Activated CD4-positive, alpha-beta T cell treated with anti-CD3 and anti-CD28 coated beads for 4 hours (primary cell): ENCODE measurements around the gene FAM120A.
"Not testable (repeated sequence)": the region's sequence is repeated elsewhere in the genome, so short reads cannot be mapped to it uniquely, and the experiment has no call there.

Experiments used
- DNase-seq, 2 donors: peaks; one replicate each; pipeline ENCODE4 v3.0.0-alpha.2; 2020

The FAM120A gene

GRCh38 chr9:93475108-93475507 lies 23.6 kb downstream of the FAM120A start:
- DNase-seq: no peak

DNA sequence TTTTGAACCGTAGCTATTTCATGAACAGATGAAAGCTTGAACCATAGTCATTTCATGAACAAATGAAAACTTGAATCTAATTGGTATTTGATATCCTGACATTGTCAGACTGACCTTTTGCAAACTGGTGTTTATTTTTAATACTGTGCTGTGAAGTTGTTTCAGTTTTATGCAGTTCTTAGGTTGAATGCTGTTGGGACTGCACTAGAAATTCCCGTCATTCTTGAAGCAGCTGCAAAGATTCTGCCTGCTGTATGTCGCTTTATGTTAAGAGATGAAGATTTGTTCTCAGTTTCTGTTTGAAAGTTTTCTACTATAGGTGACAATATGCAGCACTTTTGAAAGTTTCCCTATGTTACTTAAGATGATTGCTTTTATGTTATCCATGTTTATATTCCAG lies 24.4 kb downstream of the FAM120A start:
- no peak for DNase-seq

DNA sequence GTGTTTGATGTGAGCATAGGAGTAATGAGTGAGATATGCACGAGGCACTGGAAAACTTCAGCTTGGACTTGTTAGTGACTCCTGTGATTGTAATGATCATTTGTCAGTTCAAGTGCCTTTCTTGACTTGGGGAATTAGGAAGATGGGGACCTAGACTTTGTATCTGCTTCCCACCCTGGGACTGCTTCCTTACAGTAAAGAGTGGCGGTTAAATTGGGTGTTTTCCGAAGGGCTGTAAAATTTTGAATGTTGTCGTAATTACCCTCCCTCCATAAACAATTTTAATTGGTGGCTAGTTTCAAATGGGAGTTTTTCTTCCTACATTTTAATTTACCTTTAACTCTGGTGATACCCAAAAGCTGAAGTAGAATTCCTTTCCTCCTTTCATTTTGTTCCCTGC lies 25.4 kb downstream of the FAM120A start:
- DNase-seq: no peak

- no peak for DNase-seq
Measured at GRCh38 chr9:93477397-93477796, 25.9 kb downstream of the FAM120A start.

- DNase-seq: no peak
Measured at GRCh38 chr9:93479726-93480125, 28.2 kb downstream of the FAM120A start.

DNA sequence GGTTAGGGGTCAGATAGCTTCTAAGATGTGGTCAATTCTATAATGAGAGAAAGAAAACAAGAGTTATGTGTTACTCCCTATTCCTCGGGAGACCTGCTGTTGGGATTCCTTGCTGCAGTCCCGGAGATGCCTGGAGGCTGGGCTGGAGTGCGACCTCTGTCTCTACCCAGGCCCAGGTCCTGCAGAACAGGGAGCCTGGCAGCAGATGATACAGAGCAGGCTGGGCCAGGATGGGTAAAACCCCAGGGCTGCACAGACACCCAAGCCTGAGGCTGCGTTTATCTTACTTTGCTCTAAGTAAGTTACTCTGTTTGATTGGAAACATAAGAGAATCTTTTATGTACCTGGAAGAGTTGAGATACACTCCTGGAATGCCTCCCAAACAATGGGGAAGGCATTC lies 28.8 kb downstream of the FAM120A start:
- no peak for DNase-seq

DNA sequence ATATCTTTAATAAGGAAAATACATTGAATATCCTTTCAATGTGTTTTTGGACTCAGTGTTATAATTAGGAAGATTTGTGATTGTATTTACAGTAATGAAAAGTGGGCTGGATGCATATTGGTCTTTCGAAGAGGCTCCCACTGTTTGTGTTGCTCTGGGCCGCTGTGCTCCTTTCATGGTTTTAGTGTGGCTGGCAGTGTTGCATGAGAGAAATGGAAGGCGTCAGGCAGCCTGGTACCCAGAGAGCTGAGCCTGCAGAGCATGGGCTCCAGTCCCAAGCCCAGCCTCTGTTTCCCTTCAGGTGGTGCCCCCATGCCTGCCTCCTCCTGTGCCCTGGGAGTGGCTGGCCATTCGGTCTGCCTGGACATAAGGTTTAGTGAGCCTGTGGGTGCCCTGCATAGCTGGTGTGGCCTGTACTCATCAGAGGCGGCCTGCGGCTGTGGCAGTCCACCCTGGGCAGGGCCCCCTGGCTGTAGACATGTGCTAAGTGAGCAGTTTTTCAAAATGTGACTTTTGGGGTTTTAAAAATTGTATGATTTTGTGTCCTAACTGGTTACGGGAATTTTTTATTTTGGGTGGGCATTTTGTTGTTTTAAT lies 29.3 kb downstream of the FAM120A start:
- no peak for DNase-seq

DNA sequence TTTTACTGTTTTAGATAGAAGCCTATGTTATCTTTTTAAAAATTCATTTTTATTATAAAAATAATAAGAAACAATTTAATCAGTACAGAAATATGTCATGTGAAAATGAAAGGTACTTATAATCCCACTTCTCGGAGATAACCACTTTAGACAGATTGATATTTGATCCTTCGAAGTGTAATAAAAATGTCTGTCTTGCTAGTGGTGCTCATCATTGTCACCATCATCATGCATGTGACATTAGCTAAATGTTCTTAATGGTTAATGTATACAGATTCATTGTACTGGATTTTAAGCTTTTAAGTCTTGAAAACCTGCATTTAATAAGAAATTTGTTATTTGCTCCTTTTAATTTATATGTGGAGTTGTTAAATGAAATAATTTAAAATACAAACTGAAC lies 32.0 kb downstream of the FAM120A start:
- no peak for DNase-seq

DNA sequence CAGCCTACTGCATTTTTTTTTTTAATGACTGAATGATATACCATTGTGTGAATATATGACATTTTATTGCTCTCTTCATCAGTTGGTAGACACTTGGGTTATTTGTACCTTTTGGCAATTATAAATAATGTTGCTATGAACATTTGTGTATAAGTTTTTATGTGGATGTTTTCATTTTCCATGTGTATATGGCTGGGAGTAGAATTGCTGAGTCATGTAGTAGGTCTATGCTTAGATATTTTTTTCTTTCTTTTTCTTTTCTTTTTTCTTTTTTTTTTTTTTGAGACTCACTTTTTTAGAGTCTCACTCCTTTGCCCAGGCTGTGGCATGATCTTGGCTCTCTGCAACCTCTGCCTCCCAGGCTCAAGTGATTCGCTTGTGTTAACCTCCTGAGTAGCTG lies 34.8 kb downstream of the FAM120A start:
- DNase-seq: no peak

GRCh38 chr9:93488244-93488643 lies 36.8 kb downstream of the FAM120A start:
- no peak for DNase-seq

- no peak for DNase-seq
Measured at GRCh38 chr9:93491593-93492232, 40.2 kb downstream of the FAM120A start.

- no peak for DNase-seq
Measured at GRCh38 chr9:93492327-93492726, 40.8 kb downstream of the FAM120A start.

DNA sequence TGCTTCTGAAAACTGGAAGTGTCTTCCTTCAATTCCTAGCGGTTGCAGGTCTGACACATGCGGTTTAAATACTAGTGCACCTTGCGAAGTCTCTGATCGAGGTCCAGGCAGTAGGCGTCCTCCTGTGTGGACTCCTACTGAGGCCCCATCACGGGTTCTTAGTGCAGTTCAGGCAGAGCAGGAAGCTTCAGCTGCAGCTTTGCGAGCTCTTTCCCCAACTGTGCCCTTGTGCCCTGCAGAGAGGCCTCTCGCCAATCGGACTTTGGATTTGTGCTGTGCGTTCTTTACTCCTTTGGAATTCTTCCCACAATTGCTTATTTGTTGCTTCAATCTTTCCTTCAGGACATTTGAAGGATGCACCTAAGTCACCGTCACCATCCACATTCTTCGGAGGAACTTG lies 42.5 kb downstream of the FAM120A start:
- DNase-seq: no peak

GRCh38 chr9:93496285-93496684 lies 44.8 kb downstream of the FAM120A start:
- DNase-seq: no peak

DNA sequence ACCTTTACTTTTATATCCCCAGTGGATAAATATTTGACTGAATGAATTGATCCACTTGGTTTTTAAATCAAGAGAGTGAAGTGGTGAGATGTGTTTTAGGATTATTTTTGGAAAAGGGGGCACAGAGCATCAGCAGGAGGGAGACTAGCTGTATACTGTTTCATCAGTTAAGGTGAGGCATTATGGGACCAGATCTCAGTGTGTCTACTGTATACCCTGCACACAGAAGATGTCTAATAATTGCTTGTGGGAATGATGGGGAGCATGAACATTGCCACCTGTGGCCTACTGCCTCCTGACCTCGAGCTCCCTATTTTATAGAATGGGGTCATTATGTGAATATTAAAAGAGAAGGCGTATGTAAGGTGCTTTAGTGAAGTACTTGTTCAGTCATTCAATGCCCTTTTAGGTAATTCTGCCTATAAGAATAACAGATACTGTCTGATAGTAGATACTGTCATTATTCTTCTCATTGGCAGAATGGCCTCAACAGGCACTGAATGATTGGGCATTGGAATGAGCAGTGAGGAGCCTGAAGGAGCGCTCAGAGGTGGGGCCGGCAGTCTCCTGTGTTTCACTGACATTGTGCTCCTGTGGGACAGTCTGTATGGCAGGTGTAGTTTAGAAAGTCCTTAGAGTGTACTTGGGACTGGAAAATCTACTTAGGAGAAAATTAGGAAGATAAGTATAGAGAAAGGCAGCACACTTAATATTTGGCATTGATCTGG lies 49.2 kb downstream of the FAM120A start:
- DNase-seq: no peak

- DNase-seq: peak in 1 of 2 donors; percentile 5
Measured at GRCh38 chr9:93501406-93501805, 49.9 kb downstream of the FAM120A start.

GRCh38 chr9:93503381-93503780 lies 51.9 kb downstream of the FAM120A start:
- no peak for DNase-seq

DNA sequence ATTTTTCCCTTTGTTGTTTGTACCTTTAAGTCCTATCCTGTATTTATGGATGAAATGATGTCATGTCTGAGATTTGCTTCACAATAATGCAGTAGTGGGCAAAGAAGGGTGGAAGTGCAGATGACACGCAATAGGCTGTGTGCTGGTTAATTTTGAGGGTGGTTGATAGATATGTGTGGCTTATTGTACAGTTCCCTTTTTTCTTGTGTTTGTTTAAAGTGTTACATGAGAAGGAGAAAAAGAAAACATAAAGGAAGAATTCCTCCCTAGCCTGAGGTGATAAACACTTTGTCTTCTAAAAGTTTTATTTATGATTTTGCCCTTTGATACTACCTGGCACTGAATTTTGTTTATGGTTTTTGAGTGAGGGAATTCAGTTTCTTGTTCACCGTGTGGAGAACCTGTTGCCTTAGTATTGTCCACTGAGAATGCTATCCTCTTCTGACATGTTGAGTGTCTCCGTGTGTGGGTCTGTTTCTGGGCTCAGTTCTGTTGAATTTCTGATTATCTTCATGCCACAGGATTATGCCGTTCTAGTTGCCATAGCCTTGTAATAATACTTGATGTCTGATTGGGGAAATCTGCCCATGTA lies 54.2 kb downstream of the FAM120A start:
- no peak for DNase-seq

- no peak for DNase-seq
Measured at GRCh38 chr9:93507768-93508167, 56.3 kb downstream of the FAM120A start.

- no peak for DNase-seq
Measured at GRCh38 chr9:93508207-93508606, 56.7 kb downstream of the FAM120A start.

DNA sequence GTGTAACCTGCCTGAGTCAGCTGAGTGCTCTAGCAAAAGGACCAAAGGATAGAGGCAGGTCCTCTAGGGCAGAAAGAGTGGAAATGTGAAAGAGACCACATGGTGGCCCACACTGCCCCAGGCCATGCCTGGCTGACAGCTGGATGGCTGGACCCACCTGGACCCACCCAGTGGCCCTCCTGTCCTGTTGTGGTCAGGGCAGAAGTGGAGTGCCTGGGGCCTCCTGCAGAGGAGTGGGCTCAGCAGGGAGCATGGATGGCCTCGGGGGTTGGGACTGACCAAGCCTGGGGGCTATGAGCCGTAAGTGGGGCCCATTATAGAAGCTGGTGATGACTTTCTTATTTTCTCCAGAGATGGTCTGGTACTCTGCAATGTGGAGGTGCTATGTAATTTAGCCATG lies 57.6 kb downstream of the FAM120A start:
- DNase-seq: no peak

GRCh38 chr9:93510041-93510440 lies 58.6 kb downstream of the FAM120A start:
- DNase-seq: no peak

DNA sequence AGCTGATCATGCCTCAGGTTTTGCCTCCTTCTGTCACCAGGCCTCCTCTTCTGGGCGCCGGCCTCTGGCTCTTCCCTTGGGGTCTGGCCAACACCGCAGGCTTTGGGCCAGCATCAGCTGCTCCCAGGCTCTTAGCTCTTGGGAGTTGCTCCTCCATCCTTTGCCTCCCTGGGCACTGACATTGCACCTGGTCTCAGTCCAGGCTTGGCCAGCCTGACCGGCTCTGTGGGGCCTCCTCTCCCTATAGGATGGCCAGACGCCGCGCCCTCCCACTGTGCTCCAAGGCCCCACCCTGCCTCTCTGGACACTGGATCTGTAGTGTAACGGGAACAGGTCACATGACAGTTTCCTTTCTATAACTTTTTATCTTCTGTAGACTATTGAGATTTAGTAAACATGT lies 59.7 kb downstream of the FAM120A start:
- not testable (repeated sequence) for DNase-seq
